Measurements from ENCODE around the gene FABP1.

Gene FABP1

GRCh38 chr2:88099798-88100488 is 27.9 kb downstream of the FABP1 start:
- Histone ChIP-seq H3K9ac (ENCODE audit: low read length) (no peak overlapping the region), H3K27me3 (ENCODE audit: control insufficient read depth, insufficient read depth, low read length) (no peaks in the 10 kb centered on the region), H3K4me1 (ENCODE audit: control insufficient read depth, low read depth, low read length) (peaks cover 12% of the 10 kb centered on the region), H3K9me3 (ENCODE audit: control insufficient read depth, low read depth, low read length) (no peaks in the 10 kb centered on the region), H3K4me3 (ENCODE audit: low read length) (no peak overlapping the region), H3K27ac (ENCODE audit: low read length) (no peak overlapping the region), H3K36me3 (ENCODE audit: control insufficient read depth, low read depth, low read length) (no peaks in the 10 kb centered on the region)

GRCh38 chr2:88098558-88098900 is 29.3 kb downstream of the FABP1 start:
- H3K27ac ChIP-seq (ENCODE audit: low read length) = no peak overlapping the region
- H3K4me3 ChIP-seq (ENCODE audit: low read length) = no peak overlapping the region
- no peaks in the 10 kb centered on the region for H3K27me3 ChIP-seq (ENCODE audit: control insufficient read depth, insufficient read depth, low read length)
- H3K9me3 ChIP-seq (ENCODE audit: control insufficient read depth, low read depth, low read length) = no peaks in the 10 kb centered on the region
- H3K36me3 ChIP-seq (ENCODE audit: control insufficient read depth, low read depth, low read length) = no peaks in the 10 kb centered on the region
- no peak overlapping the region for H3K9ac ChIP-seq (ENCODE audit: low read length)
- peaks cover 12% of the 10 kb centered on the region for H3K4me1 ChIP-seq (ENCODE audit: control insufficient read depth, low read depth, low read length)

GRCh38 chr2:88097891-88098557 is 29.8 kb downstream of the FABP1 start:
- Histone ChIP-seq H3K4me3 (ENCODE audit: low read length) (no peak overlapping the region), H3K27me3 (ENCODE audit: control insufficient read depth, insufficient read depth, low read length) (no peaks in the 10 kb centered on the region), H3K27ac (ENCODE audit: low read length) (no peak overlapping the region), H3K9me3 (ENCODE audit: control insufficient read depth, low read depth, low read length) (no peaks in the 10 kb centered on the region), H3K4me1 (ENCODE audit: control insufficient read depth, low read depth, low read length) (peaks cover 12% of the 10 kb centered on the region), H3K9ac (ENCODE audit: low read length) (no peak overlapping the region), H3K36me3 (ENCODE audit: control insufficient read depth, low read depth, low read length) (no peaks in the 10 kb centered on the region)

GRCh38 chr2:88097192-88097591 is 30.7 kb downstream of the FABP1 start:
- Histone ChIP-seq H3K9ac (ENCODE audit: low read length) (no peak overlapping the region), H3K27ac (ENCODE audit: low read length) (no peak overlapping the region), H3K36me3 (ENCODE audit: control insufficient read depth, low read depth, low read length) (no peaks in the 10 kb centered on the region), H3K4me1 (ENCODE audit: control insufficient read depth, low read depth, low read length) (peaks cover 12% of the 10 kb centered on the region), H3K4me3 (ENCODE audit: low read length) (no peak overlapping the region), H3K9me3 (ENCODE audit: control insufficient read depth, low read depth, low read length) (no peaks in the 10 kb centered on the region), H3K27me3 (ENCODE audit: control insufficient read depth, insufficient read depth, low read length) (no peaks in the 10 kb centered on the region)

- Histone ChIP-seq H3K27ac (ENCODE audit: low read length) (no peak overlapping the region), H3K9ac (ENCODE audit: low read length) (no peak overlapping the region), H3K36me3 (ENCODE audit: control insufficient read depth, low read depth, low read length) (no peaks in the 10 kb centered on the region), H3K4me3 (ENCODE audit: low read length) (no peak overlapping the region), H3K4me1 (ENCODE audit: control insufficient read depth, low read depth, low read length) (peaks cover 12% of the 10 kb centered on the region), H3K9me3 (ENCODE audit: control insufficient read depth, low read depth, low read length) (no peaks in the 10 kb centered on the region), H3K27me3 (ENCODE audit: control insufficient read depth, insufficient read depth, low read length) (no peaks in the 10 kb centered on the region)
These were observed 31.2 kb downstream of the FABP1 start for GRCh38 chr2:88096708-88097107.

GRCh38 chr2:88095022-88095421 is 32.8 kb downstream of the FABP1 start:
- Histone ChIP-seq H3K9me3 (ENCODE audit: control insufficient read depth, low read depth, low read length) (no peaks in the 10 kb centered on the region), H3K36me3 (ENCODE audit: control insufficient read depth, low read depth, low read length) (no peaks in the 10 kb centered on the region), H3K4me1 (ENCODE audit: control insufficient read depth, low read depth, low read length) (peaks cover 6% of the 10 kb centered on the region), H3K27ac (ENCODE audit: low read length) (no peak overlapping the region), H3K4me3 (ENCODE audit: low read length) (no peak overlapping the region), H3K27me3 (ENCODE audit: control insufficient read depth, insufficient read depth, low read length) (no peaks in the 10 kb centered on the region), H3K9ac (ENCODE audit: low read length) (no peak overlapping the region)

GRCh38 chr2:88092773-88093172 is 35.1 kb downstream of the FABP1 start:
- Histone ChIP-seq H3K36me3 (ENCODE audit: control insufficient read depth, low read depth, low read length) (no peaks in the 10 kb centered on the region), H3K27ac (ENCODE audit: low read length) (no peak overlapping the region), H3K9ac (ENCODE audit: low read length) (no peak overlapping the region), H3K4me3 (ENCODE audit: low read length) (no peak overlapping the region), H3K27me3 (ENCODE audit: control insufficient read depth, insufficient read depth, low read length) (no peaks in the 10 kb centered on the region), H3K4me1 (ENCODE audit: control insufficient read depth, low read depth, low read length) (peaks cover 5% of the 10 kb centered on the region), H3K9me3 (ENCODE audit: control insufficient read depth, low read depth, low read length) (no peaks in the 10 kb centered on the region)

- no peaks in the 10 kb centered on the region for H3K36me3 ChIP-seq (ENCODE audit: control insufficient read depth, low read depth, low read length)
- H3K9ac ChIP-seq (ENCODE audit: low read length) = no peak overlapping the region
- no peaks in the 10 kb centered on the region for H3K27me3 ChIP-seq (ENCODE audit: control insufficient read depth, insufficient read depth, low read length)
- no peak overlapping the region for H3K27ac ChIP-seq (ENCODE audit: low read length)
- no peaks in the 10 kb centered on the region for H3K9me3 ChIP-seq (ENCODE audit: control insufficient read depth, low read depth, low read length)
- peaks cover under 1% of the 10 kb centered on the region for H3K4me1 ChIP-seq (ENCODE audit: control insufficient read depth, low read depth, low read length)
- H3K4me3 ChIP-seq (ENCODE audit: low read length) = no peak overlapping the region
These were observed 35.9 kb downstream of the FABP1 start for GRCh38 chr2:88091943-88092342.

GRCh38 chr2:88090446-88091283 is 37.2 kb downstream of the FABP1 start:
- Histone ChIP-seq H3K27me3 (ENCODE audit: control insufficient read depth, insufficient read depth, low read length) (no peaks in the 10 kb centered on the region), H3K4me3 (ENCODE audit: low read length) (no peak overlapping the region), H3K4me1 (ENCODE audit: control insufficient read depth, low read depth, low read length) (no peaks in the 10 kb centered on the region), H3K27ac (ENCODE audit: low read length) (no peak overlapping the region), H3K36me3 (ENCODE audit: control insufficient read depth, low read depth, low read length) (no peaks in the 10 kb centered on the region), H3K9me3 (ENCODE audit: control insufficient read depth, low read depth, low read length) (no peaks in the 10 kb centered on the region), H3K9ac (ENCODE audit: low read length) (no peak overlapping the region)

GRCh38 chr2:88088999-88089398 is 38.9 kb downstream of the FABP1 start:
- H3K4me3 ChIP-seq (ENCODE audit: low read length) = no peak overlapping the region
- H3K9ac ChIP-seq (ENCODE audit: low read length) = no peak overlapping the region
- no peak overlapping the region for H3K27ac ChIP-seq (ENCODE audit: low read length)
- no peaks in the 10 kb centered on the region for H3K9me3 ChIP-seq (ENCODE audit: control insufficient read depth, low read depth, low read length)
- no peaks in the 10 kb centered on the region for H3K36me3 ChIP-seq (ENCODE audit: control insufficient read depth, low read depth, low read length)
- no peaks in the 10 kb centered on the region for H3K27me3 ChIP-seq (ENCODE audit: control insufficient read depth, insufficient read depth, low read length)
- no peaks in the 10 kb centered on the region for H3K4me1 ChIP-seq (ENCODE audit: control insufficient read depth, low read depth, low read length)

GRCh38 chr2:88087763-88088162 is 40.1 kb downstream of the FABP1 start:
- Histone ChIP-seq H3K4me3 (ENCODE audit: low read length) (no peak overlapping the region), H3K27me3 (ENCODE audit: control insufficient read depth, insufficient read depth, low read length) (no peaks in the 10 kb centered on the region), H3K27ac (ENCODE audit: low read length) (no peak overlapping the region), H3K9ac (ENCODE audit: low read length) (no peak overlapping the region), H3K4me1 (ENCODE audit: control insufficient read depth, low read depth, low read length) (no peaks in the 10 kb centered on the region), H3K9me3 (ENCODE audit: control insufficient read depth, low read depth, low read length) (no peaks in the 10 kb centered on the region), H3K36me3 (ENCODE audit: control insufficient read depth, low read depth, low read length) (no peaks in the 10 kb centered on the region)
